Smooth muscle cell (in vitro differentiated cells): ENCODE results near the gene COL11A1. TPM values are rescaled to one million over a fixed set of nuclear protein-coding genes. Genes with fewer than 3 reads are reported as not detected.
A peak's percentile ranks its signal among the peaks of the same experiment; 100 is the strongest.

ENCODE experiments used
- DNase-seq: peaks from one replicate; lab custom pipeline; 2025; ENCODE audit not compliant: unreplicated experiment; lab: John Stamatoyannopoulos, UW
- H2AFZ ChIP-seq: fragments of 200-600 bp; sonication (generic); 2 replicates; pipeline ENCODE4 v1.6.0; 2016; ENCODE audit warnings: antibody characterized with exemption, low read depth, mild to moderate bottlenecking
- H3F3A ChIP-seq: fragments of 200-600 bp; sonication (generic); 2 replicates; pipeline ENCODE4 v1.6.0; 2017; ENCODE audit warnings: antibody characterized with exemption, low read depth
- H3K27ac ChIP-seq: fragments of 200-600 bp; sonication (generic); 2 replicates; pipeline ENCODE4 v1.5.1; 2016; ENCODE audit warnings: low read depth, mild to moderate bottlenecking
- H3K27me3 ChIP-seq: fragments of 200-600 bp; sonication (generic); 2 replicates; pipeline ENCODE4 v1.6.1; 2016; ENCODE audit warnings: low read depth, mild to moderate bottlenecking
- H3K36me3 ChIP-seq: fragments of 200-600 bp; sonication (generic); 2 replicates; pipeline ENCODE4 v1.5.1; 2016; ENCODE audit warnings: low read depth
- H3K4me1 ChIP-seq: fragments of 200-600 bp; sonication (generic); 2 replicates; pipeline ENCODE4 v1.5.1; 2016; ENCODE audit warnings: low read depth
- H3K4me2 ChIP-seq: fragments of 200-600 bp; sonication (generic); 2 replicates; pipeline ENCODE4 v1.6.0; 2016; ENCODE audit warnings: mild to moderate bottlenecking
- H3K4me3 ChIP-seq: fragments of 200-600 bp; sonication (generic); 2 replicates; pipeline ENCODE4 v1.5.1; 2016; ENCODE audit warnings: mild to moderate bottlenecking
- H3K79me2 ChIP-seq: fragments of 200-600 bp; sonication (generic); 2 replicates; pipeline ENCODE4 v1.6.0; 2016; ENCODE audit warnings: low read depth, mild to moderate bottlenecking
- H3K9ac ChIP-seq: fragments of 200-600 bp; sonication (generic); 2 replicates; pipeline ENCODE4 v1.6.0; 2016; ENCODE audit warnings: low read depth
- H3K9me3 ChIP-seq: fragments of 200-600 bp; sonication (generic); replicated peaks from 2 replicates; pipeline ENCODE4 v1.5.1; 2016; ENCODE audit warnings: low read depth
- H4K20me1 ChIP-seq: fragments of 200-600 bp; sonication (generic); 2 replicates; pipeline ENCODE4 v1.6.0; 2016; ENCODE audit warnings: low read depth
- WGBS: methylation state at CpG from one replicate; pipeline ENCODE4 v1.1.7; 2016; ENCODE audit warnings: low lambda C conversion rate; 5-methylcytosine and 5-hydroxymethylcytosine counted together
- polyA plus RNA-seq: library from polyadenylated mRNA; unstranded; fragments of >200 nt; fragmentation: Nextera tagmentation; extraction: Ambion mirVana; gene quantifications from 2 replicates; pipeline ENCODE4 v1.2.1, GENCODE V29; 2016
- total RNA-seq: library from RNA; depleted of rRNA; stranded (reverse); fragments of >200 nt; gene quantifications from 2 replicates; pipeline ENCODE4 v1.2.3, GENCODE V29; 2014
- TF ChIP-seq, protein P1 (sequence below): fragments of 200-600 bp; sonication (generic); IDR thresholded peaks from 2 replicates; pipeline ENCODE4 v1.5.1; 2017; ENCODE audit warnings: borderline replicate concordance, mild to moderate bottlenecking, antibody characterized with exemption; ENCODE audit not compliant: insufficient read depth, poor library complexity, severe bottlenecking

COL11A1 gene
- total and polyA plus RNA-seq, 2 experiments from 2014 or later, result 155 to 236 TPM

DNA sequence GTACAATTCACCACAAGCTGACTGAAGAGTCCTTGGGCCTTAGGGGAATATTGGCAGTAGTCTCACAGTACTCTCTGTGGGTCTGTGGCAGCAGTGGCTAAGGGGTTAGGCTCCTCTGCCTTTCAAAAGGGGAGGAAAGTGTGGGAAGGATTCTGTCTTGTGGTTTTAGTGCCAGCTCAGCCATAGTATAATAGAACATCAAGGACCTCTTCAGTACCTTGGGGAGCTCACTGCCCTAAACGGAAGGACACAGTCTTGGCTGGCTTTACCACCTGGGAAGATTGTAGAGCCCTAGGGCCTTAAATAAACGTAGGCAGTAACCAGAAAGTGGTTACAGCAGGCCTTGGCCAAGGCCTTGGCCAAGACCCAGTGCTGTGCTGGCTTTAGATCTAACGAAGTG lies 265.7 kb downstream of the COL11A1 start:
- H4K20me1 ChIP-seq, result no peaks in the 10 kb centered on the region
- WGBS, result 70% methylated on average over 3 of the region's 3 CpGs
- H3K4me2 ChIP-seq, result no peak overlapping the region
- no peak overlapping the region for H3K4me3 ChIP-seq
- no peaks in the 10 kb centered on the region for H3K9me3 ChIP-seq
- TF ChIP-seq, protein P1, sequence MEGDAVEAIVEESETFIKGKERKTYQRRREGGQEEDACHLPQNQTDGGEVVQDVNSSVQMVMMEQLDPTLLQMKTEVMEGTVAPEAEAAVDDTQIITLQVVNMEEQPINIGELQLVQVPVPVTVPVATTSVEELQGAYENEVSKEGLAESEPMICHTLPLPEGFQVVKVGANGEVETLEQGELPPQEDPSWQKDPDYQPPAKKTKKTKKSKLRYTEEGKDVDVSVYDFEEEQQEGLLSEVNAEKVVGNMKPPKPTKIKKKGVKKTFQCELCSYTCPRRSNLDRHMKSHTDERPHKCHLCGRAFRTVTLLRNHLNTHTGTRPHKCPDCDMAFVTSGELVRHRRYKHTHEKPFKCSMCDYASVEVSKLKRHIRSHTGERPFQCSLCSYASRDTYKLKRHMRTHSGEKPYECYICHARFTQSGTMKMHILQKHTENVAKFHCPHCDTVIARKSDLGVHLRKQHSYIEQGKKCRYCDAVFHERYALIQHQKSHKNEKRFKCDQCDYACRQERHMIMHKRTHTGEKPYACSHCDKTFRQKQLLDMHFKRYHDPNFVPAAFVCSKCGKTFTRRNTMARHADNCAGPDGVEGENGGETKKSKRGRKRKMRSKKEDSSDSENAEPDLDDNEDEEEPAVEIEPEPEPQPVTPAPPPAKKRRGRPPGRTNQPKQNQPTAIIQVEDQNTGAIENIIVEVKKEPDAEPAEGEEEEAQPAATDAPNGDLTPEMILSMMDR, result no peak
- H3K79me2 ChIP-seq, result no peaks in the 10 kb centered on the region
- no peak for DNase-seq
- H3F3A ChIP-seq, result no peaks in the 10 kb centered on the region
- H3K36me3 ChIP-seq, result no peaks in the 10 kb centered on the region
- H3K27me3 ChIP-seq, result no peaks in the 10 kb centered on the region
- no peak overlapping the region for H2AFZ ChIP-seq
- H3K4me1 ChIP-seq, result no peaks in the 10 kb centered on the region
- no peak overlapping the region for H3K9ac ChIP-seq
- no peak overlapping the region for H3K27ac ChIP-seq

DNA sequence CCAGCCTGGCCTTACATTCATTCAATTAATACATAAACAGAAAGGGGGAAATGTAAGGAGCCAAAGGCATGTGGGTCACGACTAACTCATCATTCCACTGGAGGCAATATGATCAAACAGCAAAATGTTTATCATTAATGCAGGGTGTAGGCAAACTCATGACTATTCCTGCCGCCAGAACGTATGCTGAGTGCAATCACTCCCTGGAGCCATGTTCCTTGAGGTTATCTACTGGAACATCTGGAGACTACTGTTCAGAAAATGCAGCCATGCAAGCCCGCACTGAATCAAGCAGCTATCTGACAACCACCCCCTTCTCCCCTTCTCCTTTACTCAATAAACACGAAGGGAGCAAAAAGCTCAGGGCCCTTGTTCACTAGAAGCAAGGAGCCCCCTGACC lies 267.6 kb downstream of the COL11A1 start:
- H4K20me1 ChIP-seq, result no peaks in the 10 kb centered on the region
- no peak overlapping the region for H3K9ac ChIP-seq
- no peak for DNase-seq
- H3K4me1 ChIP-seq, result no peaks in the 10 kb centered on the region
- TF ChIP-seq, protein P1, result no peak
- no peak overlapping the region for H3K27ac ChIP-seq
- no peaks in the 10 kb centered on the region for H3K36me3 ChIP-seq
- no peak overlapping the region for H3K4me3 ChIP-seq
- H3K4me2 ChIP-seq, result no peak overlapping the region
- WGBS, result 83% methylated on average over 5 of the region's 5 CpGs
- no peaks in the 10 kb centered on the region for H3K9me3 ChIP-seq
- H3F3A ChIP-seq, result no peaks in the 10 kb centered on the region
- H3K27me3 ChIP-seq, result no peaks in the 10 kb centered on the region
- H2AFZ ChIP-seq, result no peak overlapping the region
- no peaks in the 10 kb centered on the region for H3K79me2 ChIP-seq

DNA sequence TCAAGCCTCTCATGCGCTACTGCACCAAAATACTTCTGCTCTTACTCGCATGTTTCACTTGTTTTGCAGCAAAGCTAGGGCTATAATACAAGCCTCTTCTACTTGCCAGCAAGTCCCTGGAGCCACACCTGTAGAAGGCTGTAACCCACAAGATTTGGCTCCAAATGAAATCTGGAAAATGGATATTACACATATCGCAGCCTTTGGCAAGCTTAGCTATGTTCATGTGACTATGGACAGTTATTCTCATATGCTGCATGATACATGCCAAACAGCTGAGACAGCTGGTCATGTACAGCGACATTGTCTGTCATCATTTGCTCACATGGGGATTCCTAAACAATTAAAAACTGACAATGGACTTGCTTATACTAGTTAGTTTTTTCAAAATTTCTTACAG lies 270.3 kb downstream of the COL11A1 start:
- peak overlapping the region; percentile 29 for H3K9ac ChIP-seq
- no peaks in the 10 kb centered on the region for H3K27me3 ChIP-seq
- no peaks in the 10 kb centered on the region for H3K4me1 ChIP-seq
- no peak overlapping the region for H2AFZ ChIP-seq
- no peaks in the 10 kb centered on the region for H3K79me2 ChIP-seq
- H3K27ac ChIP-seq, result peak overlapping the region; percentile 81
- H4K20me1 ChIP-seq, result no peaks in the 10 kb centered on the region
- 77% methylated on average over 4 of the region's 4 CpGs for WGBS
- H3K4me2 ChIP-seq, result no peak overlapping the region
- TF ChIP-seq, protein P1, result no peak
- no peaks in the 10 kb centered on the region for H3F3A ChIP-seq
- H3K9me3 ChIP-seq, result no peaks in the 10 kb centered on the region
- no peak for DNase-seq
- no peak overlapping the region for H3K4me3 ChIP-seq
- no peaks in the 10 kb centered on the region for H3K36me3 ChIP-seq

DNA sequence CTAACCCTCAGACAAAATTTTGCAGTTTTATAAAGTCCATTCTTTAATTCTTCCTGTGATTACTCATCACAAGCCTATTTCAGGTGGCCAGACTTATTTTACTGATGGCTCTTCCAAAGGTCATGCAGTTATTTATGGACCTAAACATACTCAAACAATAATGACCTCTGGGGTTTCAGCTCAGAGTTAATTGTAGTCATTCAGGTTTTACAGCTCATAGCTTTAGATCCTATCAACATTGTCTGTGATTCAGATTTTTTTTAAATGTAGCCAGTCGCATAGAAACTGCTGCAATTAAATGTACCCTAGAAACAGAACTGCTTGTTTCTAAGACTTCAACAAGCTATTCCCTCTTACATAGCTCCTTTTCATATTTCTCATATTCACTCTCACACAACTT lies 270.8 kb downstream of the COL11A1 start:
- no peaks in the 10 kb centered on the region for H4K20me1 ChIP-seq
- H3K9ac ChIP-seq, result peak overlapping the region; percentile 29
- no peak overlapping the region for H3K4me2 ChIP-seq
- H3K27ac ChIP-seq, result peak overlapping the region; percentile 81
- DNase-seq, result no peak
- H3K27me3 ChIP-seq, result no peaks in the 10 kb centered on the region
- no peaks in the 10 kb centered on the region for H3K79me2 ChIP-seq
- no peaks in the 10 kb centered on the region for H3K9me3 ChIP-seq
- no peaks in the 10 kb centered on the region for H3F3A ChIP-seq
- no peak overlapping the region for H2AFZ ChIP-seq
- H3K36me3 ChIP-seq, result no peaks in the 10 kb centered on the region
- WGBS, result 15% methylated on average over 1 of the region's 1 CpG
- TF ChIP-seq, protein P1, result no peak
- no peaks in the 10 kb centered on the region for H3K4me1 ChIP-seq
- H3K4me3 ChIP-seq, result no peak overlapping the region
